ENCODE results near the gene LSP1. TPM values are rescaled to one million over a fixed set of nuclear protein-coding genes. Genes with fewer than 3 reads are reported as not detected.
"Not testable (repeated sequence)": the region's sequence is repeated elsewhere in the genome, so short reads cannot be mapped to it uniquely, and the experiment has no call there.

LSP1 gene
- total RNA-seq, 1 donor = 79.4 TPM

DNA sequence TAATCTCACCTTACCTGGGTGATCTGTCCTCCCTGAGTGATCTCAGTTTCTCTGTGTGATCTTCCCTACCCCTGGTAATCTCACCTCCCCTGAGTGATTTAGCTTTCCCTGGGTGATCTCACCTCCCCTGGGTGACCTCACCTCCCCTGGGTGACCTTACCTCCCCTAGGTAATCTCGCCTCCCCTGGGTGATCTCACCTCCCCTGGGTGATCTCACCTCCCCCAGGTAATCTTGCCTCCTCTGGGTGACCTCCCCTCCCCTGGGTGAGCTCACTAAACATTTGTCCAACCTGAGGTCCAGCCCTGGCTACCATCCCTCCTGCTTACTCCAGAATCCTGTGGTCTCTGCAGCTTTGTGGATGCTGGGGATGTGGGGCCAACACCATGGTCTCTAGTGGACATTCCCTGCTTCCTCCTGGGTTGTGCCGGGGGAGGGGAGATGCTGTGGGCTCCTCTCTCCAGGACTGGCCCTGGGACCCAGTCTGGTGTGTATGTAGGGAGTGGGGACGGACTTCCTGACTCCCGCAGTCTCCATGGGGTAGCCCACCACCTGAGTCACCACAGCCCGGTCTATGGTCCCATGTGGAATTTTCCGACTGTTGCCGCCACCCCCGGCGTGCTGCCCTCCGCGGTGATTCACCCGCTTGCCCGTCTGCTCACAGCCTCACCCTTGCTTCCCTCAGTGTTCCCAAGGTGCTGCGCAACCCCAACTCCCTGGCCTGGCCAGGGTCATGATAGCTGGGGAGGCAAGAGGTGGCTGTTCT is 9.9 kb downstream of the LSP1 start:
- no peak for DNase-seq (ENCODE audit: low read depth in 2 of 3, low spot score in 2 of 3)

DNA sequence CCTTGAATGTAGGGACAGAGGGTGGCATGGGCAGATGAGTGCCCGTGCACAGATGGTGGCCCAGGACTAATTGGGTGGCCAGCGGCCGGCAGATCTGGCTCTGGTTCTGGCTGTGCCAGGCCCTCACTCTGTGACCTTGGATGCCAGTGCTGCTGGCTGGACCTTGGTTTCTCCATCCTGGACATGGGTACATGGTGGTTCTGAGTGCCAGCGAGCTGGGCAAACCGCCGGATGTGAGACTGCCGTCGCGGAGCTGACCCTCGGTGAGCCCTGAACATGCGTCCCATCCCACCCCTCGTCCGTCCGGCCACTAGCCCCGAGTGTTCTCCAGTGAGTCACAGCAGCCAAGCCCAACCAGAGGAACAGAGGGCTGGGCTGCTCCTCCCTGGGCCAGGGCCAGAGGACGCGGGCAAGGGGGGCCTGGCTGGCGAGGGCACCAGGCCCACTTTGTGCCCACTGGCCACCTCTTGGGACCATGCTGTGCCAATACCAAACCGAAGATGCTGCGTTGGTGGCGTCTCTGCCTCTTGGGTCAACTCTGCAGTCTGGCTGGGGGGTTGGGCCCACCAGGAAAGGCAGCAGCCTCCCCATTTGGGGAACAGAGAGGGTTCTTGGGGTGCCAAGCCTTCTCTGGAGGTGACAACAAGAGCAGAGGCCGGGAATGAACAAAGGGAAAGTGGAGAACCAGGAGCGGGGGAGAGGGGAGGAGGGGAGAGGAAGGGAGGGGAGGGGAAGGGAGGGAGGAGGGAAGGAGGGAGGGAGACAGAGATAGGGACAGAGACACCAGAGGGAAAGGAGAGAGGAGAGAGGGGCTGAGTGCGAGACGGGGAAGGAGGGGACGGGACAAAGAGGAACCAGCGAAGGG is 10.7 kb downstream of the LSP1 start:
- peak in 1 of 3 donors; percentile 63 for DNase-seq (ENCODE audit: low read depth in 2 of 3, low spot score in 2 of 3)

DNA sequence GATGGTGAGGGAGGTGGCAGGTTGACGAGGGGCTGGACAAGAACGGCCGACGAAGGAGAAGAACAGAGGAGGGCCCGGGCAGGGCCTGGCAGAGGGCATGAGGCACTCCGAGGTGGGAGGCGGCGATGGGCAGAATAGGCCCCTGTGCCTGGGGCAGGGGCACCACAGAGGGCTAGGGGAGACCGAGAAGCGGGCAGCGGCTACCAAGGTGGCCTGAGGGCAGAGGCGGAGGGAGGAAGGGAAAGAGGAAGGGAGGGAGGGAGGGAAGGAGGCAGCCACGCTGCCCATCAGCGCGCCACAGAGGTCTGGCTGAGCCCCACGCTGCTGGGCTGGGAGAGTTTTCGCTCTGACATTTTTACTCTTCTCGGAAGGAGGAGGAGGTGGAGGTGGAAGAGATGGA is 11.3 kb downstream of the LSP1 start:
- no peak for DNase-seq (ENCODE audit: low read depth in 2 of 3, low spot score in 2 of 3)

DNA sequence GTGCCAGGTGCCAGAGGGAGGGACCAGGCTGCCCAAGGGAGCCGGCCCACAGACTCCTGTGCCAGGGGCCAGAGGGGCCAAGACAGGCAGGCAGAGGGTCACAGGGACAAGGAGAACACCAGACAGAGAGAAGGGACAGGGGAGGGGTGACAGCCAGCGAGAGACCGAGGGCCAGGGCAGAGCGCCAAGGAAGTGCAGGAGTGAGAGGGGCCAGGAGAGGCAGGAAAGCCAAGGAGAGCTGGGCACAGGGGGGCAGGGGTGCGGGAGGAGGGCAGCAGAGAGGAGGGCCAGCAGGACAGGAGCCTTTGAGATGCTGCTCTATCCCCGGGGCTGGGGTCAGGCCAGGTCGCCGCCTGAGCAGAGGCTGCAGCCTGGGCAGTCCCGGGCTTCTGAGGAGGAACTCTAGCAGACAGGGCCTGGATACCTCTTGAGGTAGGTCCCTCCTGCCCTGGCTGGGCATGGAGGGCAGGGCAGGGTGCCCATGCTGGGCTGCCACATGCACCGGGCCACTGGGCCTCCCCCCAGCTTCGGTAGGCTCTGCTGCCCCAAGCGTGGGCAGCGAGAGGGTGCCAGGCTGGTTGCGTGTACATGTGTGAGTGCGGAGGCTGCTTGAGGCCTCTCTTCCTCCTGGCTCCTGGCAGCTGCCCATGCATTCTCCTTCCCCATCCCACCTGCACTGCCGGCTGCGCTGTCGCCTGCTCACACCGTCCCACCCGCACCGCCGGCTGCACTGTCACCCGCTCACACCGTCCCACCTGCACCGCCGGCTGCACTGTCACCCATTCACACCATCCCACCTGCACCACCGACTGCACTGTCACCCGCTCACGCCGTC is 12.2 kb downstream of the LSP1 start:
- no peak for DNase-seq (ENCODE audit: low read depth in 2 of 3, low spot score in 2 of 3)

DNA sequence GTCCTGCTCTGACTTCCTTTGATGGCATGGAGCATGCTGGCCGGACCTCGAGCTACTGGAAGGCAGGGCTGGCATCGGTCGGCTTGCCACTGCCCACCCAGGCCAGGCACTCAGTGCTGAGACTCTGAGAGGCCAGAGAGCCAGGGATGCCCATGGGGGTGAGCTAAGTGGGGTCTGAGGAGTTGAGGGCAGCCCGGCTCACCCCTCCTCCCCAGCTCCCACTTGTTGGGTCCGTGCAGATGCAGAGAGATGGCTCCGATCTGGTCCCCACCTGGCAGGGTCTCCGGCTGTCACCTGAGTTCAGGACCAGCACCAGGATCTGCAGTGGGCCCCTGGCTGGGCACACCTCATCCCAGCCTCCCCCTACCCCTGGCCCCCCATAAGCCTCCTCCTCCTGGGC is 13.3 kb downstream of the LSP1 start:
- no peak for DNase-seq (ENCODE audit: low read depth in 2 of 3, low spot score in 2 of 3)

DNA sequence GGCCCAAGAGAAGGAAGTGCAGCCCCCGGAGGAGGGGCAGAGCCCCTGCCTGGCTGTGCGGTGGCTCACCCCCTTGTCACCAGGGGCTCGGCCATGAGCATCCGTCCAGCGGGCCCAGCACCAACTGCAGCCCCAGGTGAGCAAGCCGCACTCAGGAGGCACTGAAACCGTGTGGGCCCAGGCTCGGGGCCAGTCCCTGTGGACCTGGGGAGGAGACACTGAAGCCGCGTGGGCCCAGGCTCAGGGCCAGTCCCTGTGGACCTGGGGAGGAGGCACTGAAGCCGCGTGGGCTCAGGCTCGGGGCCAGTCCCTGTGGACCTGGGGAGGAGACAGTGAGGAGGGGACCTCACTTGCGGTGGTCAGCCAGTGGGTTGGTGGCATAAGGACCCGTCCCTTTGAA is 13.9 kb downstream of the LSP1 start:
- DNase-seq (ENCODE audit: low read depth in 2 of 3, low spot score in 2 of 3) = no peak

DNA sequence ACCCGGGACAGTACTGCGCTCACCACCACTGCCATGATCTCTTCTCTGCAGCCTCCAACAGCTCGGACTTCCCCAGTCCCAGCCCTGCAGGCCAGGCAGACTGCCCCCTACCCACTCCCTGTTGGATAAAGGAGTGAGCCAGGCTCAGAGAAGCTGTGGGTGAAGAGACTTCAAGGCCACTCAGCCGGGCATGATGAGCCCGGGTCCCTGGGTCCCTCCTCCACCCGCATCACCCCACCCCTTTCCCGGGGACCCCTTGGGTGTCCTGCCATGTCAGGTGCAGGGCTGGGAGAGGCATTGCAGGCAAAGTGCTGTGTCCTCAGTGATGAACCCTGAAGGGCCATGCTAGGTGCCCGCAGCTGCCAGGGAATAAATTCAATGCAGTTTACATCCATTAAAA is 14.5 kb downstream of the LSP1 start:
- DNase-seq (ENCODE audit: low read depth in 2 of 3, low spot score in 2 of 3) = no peak

DNA sequence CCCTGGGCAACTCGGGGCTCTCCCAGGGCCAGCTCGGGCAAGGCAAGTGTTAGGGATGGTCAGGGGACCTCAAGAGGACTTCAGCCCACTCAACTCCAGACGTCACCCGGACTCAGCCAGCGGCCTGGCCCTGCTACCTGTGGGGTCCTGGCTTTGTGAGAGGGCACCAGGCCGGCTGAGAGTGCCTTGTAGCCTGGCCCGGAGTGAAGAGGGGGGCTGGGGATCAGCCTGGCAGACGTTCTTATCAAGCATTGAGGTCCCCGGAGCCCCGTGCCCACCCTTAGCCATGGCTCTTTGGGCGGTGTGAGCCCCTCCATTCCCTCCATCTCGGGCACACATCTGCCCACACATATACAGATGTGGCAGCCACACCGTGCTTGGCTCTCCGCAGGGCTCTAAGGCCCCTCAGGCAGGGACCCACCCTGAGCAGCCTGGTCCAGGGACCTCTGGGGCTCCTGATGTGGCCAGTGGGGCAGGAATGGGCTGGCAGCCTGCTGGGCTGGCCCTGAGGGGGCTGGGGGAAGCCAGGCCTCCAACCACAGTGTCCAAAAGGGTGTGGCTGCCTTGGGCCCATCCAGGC is 15.3 kb downstream of the LSP1 start:
- DNase-seq (ENCODE audit: low read depth in 2 of 3, low spot score in 2 of 3) = no peak

DNA sequence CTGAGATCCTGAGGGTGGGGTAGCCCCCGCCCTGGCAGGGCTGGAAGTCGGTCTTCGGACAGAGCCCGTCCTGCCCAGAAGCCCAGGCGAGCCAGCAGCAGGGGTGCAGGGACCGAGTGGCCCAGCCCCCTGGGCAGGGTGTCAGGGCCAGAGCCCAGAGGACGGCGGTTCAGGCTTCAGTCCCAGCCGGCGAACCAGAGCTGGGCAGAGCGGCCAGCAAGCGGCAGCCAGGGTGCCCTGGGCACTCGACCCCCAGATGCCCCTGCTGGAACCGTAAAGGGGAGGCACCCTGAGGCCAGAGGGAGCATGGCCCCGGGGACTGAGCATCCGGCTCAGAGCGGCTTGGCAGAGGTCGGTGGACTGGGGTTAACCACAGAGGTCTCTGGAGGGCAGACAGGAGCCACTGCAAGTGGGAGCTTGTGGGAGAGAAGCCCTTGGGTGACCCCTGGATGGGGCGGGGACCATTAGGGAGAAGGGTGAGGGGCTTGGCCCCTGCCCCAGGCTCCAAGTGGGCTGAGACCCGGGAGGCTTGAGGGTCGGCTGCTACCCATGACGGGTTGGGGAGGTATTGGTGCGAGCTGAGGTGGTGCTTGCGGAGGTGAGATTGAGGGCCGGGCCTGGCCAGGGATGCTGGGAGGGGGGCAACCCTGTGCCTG is 15.9 kb downstream of the LSP1 start:
- no peak for DNase-seq (ENCODE audit: low read depth in 2 of 3, low spot score in 2 of 3)

DNA sequence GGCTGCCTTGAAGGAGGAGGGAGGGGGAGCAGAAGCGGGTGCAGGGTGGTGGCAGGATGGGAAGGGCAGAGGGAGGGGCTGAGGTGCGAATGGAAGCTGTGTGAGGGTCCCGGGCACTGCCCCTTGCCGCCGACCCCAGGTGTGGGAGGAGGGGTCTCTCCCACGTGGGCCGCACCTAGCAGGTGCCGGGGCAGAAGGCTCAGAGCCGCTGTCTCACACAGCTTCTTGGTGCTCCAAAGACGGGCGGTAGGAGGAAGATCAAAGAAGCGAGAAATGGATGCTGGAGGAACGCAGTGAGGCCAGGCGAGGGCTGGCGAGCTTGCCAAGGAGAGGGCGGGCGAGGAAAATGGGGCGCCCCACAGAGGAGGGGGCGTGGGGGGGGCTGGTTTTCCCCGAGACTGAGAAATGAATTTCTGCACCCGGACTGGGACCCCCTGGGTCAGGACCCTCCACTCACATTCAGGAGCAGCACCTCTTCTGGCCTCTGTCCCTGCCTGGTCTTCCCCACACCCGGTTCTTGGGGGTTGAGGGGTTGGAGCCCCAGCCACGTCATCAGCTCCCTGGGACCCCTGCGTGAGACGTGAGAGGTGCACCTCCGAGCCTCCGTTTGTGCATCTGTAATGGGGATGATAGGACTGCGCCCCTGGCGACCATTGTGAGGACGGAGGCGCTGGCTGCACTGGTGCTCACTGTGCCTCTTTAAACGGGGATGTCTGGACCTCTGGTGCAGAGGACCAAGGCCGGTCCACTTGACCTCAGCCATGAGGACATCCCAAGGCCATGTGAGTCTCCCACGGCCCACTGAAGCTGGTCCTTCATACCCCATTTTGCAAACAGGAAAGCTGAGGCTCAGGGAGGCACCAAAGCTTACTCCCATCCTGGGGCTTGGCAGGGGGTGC is 16.8 kb downstream of the LSP1 start:
- no peak for DNase-seq (ENCODE audit: low read depth in 2 of 3, low spot score in 2 of 3)

DNA sequence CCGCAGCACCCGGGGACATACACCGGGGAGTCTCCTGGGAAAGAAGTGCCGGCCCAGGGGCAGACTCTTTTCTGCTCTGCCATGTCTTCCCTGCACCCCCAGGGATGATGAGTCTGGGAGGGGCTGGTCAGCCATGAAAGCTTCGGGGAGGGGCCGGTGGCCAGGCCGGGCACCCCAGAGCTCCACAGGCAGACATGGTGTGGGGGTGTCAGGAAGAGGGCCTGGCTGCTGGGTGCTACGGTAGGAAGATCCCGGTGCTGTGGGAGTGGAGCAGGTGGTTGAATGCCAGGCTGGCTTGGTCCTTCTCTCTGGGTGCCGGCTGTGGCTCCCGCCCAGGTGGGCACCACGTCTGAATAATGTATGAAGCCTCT is 17.4 kb downstream of the LSP1 start:
- DNase-seq (ENCODE audit: low read depth in 2 of 3, low spot score in 2 of 3) = no peak

DNA sequence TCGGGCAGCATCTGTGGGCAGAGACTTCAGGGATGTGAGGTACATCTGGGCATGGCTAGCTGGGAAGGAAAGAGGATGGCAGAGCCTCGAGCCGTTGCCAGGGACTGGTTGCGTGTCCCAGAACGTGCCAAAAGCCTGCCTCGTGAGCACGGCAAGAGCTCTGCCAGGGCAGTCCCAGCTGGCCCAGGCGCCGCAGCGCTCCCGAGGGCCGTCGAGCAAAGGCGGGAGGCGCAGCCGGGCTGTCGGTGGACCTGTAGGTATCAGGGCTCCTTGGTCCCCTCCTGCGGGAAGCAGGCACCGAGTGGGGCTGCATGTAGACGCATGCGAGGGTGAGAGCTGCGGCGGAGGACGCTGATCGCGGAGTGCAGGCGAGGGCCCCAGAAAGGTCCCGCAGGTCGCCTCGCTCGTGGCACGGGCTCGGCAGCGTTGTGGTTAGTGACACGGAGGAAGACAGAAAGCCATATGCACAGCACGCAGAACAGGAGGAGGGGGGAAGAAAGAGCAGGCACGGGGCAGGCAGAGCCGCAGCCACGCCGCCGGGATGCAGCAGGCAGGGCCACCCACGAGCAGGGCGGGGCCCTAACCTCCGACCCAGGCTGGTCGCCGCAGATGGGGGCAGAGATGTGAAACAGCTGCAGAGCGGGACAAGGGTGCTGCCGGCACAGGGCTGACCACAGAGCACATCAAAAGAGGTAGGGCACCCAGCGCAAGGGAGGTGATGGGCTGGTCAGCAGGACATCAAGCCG is 18.0 kb downstream of the LSP1 start:
- DNase-seq (ENCODE audit: low read depth in 2 of 3, low spot score in 2 of 3) = no peak

DNA sequence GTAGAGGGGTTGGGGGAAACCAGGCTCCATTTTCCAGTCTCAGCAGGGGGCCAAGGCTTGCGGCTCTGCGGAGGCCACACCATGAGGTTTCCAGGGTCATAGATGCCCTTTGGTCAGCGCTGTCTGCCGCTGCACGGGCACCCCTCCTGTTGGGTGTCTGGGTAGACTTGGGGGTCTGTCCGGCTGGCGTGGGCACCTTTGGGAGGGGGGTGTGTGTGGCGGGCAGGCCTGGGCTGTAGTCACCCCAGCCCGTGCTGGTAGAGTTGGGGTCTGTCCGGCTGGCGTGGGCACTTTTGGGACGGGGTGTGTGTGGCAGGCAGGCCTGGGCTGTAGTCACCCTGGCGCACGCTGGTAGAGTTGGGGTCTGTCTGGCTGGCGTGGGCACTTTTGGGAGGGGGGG is 18.6 kb downstream of the LSP1 start:
- DNase-seq (ENCODE audit: low read depth in 2 of 3, low spot score in 2 of 3) = no peak

DNA sequence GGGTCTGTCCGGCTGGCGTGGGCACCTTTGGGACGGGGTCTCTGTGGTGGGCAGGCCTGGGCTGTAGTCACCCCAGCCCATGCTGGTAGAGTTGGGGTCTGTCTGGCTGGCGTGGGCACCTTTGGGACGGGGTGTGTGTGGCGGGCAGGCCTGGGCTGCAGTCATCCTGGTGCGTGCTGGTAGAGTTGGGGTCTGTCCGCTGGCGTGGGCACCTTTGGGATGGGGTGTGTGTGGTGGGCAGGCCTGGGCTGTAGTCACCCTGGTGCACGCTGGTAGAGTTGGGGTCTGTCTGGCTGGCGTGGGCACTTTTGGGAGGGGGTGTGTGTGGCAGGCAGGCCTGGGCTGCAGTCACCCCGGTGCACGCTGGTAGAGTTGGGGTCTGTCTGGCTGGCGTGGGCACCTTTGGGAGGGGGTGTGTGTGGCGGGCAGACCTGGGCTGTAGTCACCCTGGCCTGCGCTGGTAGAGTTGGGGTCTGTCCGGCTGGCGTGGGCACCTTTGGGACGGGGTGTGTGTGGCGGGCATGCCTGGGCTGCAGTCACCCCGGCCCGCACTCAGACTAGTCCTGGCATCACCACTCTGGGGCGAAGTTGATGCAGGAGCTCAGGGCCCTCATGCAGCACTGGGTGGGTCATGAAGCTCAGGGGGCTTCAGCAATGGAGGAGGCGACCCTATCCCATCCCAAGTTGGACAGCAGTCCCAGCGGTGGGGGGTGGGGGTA is 19.5 kb downstream of the LSP1 start:
- no peak for DNase-seq (ENCODE audit: low read depth in 2 of 3, low spot score in 2 of 3)

DNA sequence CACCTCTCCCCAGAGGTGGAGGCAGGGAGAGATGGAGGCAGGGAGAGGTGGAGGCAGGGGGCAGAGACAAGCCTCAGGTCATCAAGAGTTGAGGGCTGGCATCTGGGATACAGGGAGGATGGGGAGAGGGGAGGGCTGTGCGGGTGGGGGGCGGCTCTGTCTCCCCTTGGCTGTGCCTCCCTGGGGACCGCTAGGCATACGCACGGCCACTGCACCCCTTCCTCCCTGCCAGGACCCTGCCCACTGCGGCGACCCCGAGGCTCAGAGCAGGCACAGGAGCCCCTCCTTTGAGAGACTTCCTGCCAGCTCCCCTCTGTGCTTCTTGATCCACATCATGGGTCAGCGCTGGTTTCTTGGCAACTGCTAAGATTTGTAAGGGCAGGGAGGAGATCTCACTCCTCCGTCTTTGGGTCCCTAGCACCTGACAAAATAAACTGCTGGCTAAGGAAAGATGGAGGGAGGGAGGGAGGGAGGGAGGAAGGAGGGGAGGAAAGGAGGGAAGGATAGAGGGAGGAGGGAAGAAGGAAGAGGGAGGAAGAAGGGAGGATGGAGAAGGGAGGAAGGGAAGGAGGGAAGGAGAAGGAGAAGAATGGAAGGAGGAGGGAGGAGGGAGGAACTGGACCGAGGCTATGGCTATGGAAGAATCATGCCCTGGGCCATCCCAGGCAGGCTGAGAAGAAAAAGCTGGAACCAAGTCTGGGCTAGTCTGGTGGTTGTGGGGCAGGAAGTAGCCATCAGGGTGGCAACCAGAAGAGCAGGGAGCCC is 20.3 kb downstream of the LSP1 start:
- DNase-seq (ENCODE audit: low read depth in 2 of 3, low spot score in 2 of 3) = no peak

DNA sequence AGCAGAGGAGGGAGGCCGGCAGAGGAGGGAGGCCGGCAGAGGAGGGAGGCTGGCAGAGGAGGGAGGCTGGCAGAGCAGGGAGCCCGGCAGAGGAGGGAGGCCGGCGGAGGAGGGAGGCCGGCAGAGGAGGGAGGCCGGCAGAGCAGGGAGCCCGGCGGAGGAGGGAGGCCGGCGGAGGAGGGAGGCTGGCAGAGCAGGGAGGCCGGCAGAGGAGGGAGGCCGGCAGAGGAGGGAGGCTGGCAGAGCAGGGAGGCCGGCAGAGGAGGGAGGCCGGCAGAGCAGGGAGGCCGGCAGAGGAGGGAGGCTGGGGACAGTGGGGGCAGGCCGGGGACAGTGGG is 20.9 kb downstream of the LSP1 start:
- not testable (repeated sequence) for DNase-seq (ENCODE audit: low read depth in 2 of 3, low spot score in 2 of 3)

DNA sequence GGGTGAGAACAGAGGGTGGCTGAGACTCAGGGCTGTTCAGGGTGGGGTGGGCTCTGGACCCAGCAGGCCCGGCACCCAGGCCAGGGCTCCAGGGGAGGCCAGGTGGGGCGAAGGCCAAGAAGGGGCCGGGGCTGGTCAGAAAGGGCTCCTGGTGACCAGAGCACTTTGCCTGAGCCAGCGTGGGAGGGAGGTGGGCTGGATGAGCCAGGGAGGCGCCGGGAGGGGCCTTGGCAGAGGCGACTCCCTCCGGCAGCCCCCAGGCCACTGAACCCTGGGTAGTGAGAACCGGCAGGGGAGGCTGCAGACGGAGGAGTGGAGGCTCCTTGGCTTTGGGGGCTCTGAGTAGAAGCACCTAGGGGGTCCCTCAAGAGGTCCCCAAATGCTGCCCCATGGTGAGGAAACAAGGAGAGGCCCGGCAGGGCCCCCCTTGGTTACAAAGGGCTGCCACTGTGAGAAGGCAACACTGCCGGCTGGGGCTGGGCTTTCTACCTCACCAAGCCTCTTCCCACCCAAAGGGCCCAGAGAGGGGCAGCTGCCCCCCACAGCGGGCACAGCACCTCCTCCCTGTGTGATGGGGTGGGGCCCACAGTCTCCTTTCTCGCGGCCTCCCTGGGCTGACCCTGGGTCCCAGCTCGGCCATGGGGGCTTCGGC is 21.7 kb downstream of the LSP1 start:
- not testable (repeated sequence) for DNase-seq (ENCODE audit: low read depth in 2 of 3, low spot score in 2 of 3)
